ENCODE data around the gene NEURL1B. TPM values are rescaled to one million over a fixed set of nuclear protein-coding genes. Genes with fewer than 3 reads are reported as not detected.

The NEURL1B gene
- total and polyA plus RNA-seq, 4 donors: 1.5 to 10.0 (median 5.5) TPM

DNA sequence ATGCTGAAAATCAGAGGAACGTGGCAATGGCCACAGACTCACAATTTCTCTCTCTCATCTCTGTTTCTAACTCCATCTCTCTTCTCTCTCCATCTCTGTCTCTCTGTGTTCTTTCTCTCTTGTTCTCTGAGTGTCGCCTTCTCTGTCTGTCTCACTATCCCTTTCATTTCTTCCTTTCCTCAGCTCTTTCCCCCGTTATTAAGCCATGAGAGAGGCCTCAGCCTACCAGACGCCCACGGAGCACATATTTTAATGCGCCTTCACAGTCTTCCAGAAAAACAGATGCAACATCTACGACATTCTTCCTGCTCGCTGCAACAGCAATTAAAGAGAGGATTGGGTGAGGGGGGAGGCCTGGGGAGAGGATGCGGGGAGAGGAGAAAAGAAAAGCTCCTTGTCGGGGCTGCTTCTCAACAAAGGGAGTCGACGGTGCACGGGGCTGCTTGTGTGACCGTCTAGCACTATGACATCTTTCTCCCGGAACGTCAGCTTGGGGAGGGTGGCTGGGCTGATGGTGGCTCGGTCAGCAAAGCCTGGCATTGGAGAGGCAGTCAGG lies 37.7 kb upstream of the NEURL1B start:
- H3K4me3 ChIP-seq (ENCODE audit: low read depth in 1 of 3, low read length in 3 of 3): no peak overlapping the region
- H3K36me3 ChIP-seq (ENCODE audit: control insufficient read depth in 4 of 4, insufficient read depth in 3 of 4, low read depth in 1 of 4, low read length in 3 of 4): no peaks in the 10 kb centered on the region
- peaks cover 0 to 2% (median 0%) of the 10 kb centered on the region in 4 donors for H3K9me3 ChIP-seq (ENCODE audit: control insufficient read depth in 4 of 4, low read length in 3 of 4)
- no peaks in the 10 kb centered on the region for H3K4me1 ChIP-seq (ENCODE audit: control insufficient read depth in 4 of 4, insufficient read depth in 4 of 4, low read length in 3 of 4)
- no peaks in the 10 kb centered on the region for H3K27me3 ChIP-seq (ENCODE audit: control insufficient read depth in 4 of 4, insufficient read depth in 4 of 4, low read length in 3 of 4)
- DNase-seq (ENCODE audit: low spot score): no peak
- TF ChIP-seq FOXA1 (IDR thresholded peaks at IDR 0.05): no peak
- TF ChIP-seq TAF1 (conservative IDR thresholded peaks at IDR 0.05): no peak
- TF ChIP-seq SP1 (IDR thresholded peaks at IDR 0.05): peak; percentile 9
- no peak overlapping the region for H3K9ac ChIP-seq (ENCODE audit: low read depth in 1 of 2, low read length in 2 of 2)
- WGBS: 72% methylated on average over 17 of the region's 17 CpGs
- peak overlapping the region; percentile 34 to 66 for H3K27ac ChIP-seq (ENCODE audit: low read depth in 1 of 2, low read length in 2 of 2)

DNA sequence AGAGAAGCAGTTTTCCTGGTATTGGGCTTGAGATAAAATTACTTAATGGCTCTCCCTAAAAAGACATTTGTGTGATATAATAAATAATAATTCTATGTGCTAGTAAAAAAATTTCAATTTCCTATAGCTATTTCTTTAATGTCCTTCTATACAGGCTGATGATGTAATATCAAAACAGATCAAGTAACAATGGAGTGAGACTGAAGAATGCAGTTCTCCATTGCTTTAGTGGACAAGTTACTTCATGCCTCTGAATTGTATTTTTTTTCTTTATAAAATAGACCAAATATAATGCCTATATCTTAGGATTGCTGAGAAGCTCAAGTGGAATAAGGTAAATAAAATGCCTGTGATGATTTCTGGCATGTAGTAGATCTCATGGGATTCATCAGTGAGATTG lies 35.6 kb upstream of the NEURL1B start:
- peak overlapping the region in 1 of 2 donors; percentile 54 for H3K27ac ChIP-seq (ENCODE audit: low read depth in 1 of 2, low read length in 2 of 2)

More for the DNA sequence above, 35.6 kb upstream of the NEURL1B start:
- TF ChIP-seq, protein P1, sequence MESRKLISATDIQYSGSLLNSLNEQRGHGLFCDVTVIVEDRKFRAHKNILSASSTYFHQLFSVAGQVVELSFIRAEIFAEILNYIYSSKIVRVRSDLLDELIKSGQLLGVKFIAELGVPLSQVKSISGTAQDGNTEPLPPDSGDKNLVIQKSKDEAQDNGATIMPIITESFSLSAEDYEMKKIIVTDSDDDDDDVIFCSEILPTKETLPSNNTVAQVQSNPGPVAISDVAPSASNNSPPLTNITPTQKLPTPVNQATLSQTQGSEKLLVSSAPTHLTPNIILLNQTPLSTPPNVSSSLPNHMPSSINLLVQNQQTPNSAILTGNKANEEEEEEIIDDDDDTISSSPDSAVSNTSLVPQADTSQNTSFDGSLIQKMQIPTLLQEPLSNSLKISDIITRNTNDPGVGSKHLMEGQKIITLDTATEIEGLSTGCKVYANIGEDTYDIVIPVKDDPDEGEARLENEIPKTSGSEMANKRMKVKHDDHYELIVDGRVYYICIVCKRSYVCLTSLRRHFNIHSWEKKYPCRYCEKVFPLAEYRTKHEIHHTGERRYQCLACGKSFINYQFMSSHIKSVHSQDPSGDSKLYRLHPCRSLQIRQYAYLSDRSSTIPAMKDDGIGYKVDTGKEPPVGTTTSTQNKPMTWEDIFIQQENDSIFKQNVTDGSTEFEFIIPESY (IDR thresholded peaks at IDR 0.05): no peak
- TF ChIP-seq FOXA2 (IDR thresholded peaks at IDR 0.05) (no peak), NR2F2 (IDR thresholded peaks at IDR 0.05) (no peak), EGR1 (IDR thresholded peaks at IDR 0.05; ENCODE audit: low read depth in 2 of 2) (no peak), FOXA1 (IDR thresholded peaks at IDR 0.05) (no peak), YY1 (IDR thresholded peaks at IDR 0.05) (no peak), RAD21 (IDR thresholded peaks at IDR 0.05) (no peak), HNF4A (conservative IDR thresholded peaks at IDR 0.05) (no peak), HNF4G (IDR thresholded peaks at IDR 0.05) (no peak), SP1 (IDR thresholded peaks at IDR 0.05) (no peak)
- TF ChIP-seq, protein P2, sequence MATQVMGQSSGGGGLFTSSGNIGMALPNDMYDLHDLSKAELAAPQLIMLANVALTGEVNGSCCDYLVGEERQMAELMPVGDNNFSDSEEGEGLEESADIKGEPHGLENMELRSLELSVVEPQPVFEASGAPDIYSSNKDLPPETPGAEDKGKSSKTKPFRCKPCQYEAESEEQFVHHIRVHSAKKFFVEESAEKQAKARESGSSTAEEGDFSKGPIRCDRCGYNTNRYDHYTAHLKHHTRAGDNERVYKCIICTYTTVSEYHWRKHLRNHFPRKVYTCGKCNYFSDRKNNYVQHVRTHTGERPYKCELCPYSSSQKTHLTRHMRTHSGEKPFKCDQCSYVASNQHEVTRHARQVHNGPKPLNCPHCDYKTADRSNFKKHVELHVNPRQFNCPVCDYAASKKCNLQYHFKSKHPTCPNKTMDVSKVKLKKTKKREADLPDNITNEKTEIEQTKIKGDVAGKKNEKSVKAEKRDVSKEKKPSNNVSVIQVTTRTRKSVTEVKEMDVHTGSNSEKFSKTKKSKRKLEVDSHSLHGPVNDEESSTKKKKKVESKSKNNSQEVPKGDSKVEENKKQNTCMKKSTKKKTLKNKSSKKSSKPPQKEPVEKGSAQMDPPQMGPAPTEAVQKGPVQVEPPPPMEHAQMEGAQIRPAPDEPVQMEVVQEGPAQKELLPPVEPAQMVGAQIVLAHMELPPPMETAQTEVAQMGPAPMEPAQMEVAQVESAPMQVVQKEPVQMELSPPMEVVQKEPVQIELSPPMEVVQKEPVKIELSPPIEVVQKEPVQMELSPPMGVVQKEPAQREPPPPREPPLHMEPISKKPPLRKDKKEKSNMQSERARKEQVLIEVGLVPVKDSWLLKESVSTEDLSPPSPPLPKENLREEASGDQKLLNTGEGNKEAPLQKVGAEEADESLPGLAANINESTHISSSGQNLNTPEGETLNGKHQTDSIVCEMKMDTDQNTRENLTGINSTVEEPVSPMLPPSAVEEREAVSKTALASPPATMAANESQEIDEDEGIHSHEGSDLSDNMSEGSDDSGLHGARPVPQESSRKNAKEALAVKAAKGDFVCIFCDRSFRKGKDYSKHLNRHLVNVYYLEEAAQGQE (IDR thresholded peaks at IDR 0.05): no peak
- TF ChIP-seq, protein P3, sequence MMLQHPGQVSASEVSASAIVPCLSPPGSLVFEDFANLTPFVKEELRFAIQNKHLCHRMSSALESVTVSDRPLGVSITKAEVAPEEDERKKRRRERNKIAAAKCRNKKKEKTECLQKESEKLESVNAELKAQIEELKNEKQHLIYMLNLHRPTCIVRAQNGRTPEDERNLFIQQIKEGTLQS (IDR thresholded peaks at IDR 0.05): no peak
- TF ChIP-seq, protein P4, sequence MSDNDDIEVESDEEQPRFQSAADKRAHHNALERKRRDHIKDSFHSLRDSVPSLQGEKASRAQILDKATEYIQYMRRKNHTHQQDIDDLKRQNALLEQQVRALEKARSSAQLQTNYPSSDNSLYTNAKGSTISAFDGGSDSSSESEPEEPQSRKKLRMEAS (IDR thresholded peaks at IDR 0.05): no peak
- no peak overlapping the region for H3K4me3 ChIP-seq (ENCODE audit: low read depth in 1 of 3, low read length in 3 of 3)
- H3K9me3 ChIP-seq (ENCODE audit: control insufficient read depth in 4 of 4, low read length in 3 of 4): peaks cover 0 to 2% (median 0%) of the 10 kb centered on the region in 4 donors
- H3K9ac ChIP-seq (ENCODE audit: low read depth in 1 of 2, low read length in 2 of 2): no peak overlapping the region
- no peaks in the 10 kb centered on the region for H3K4me1 ChIP-seq (ENCODE audit: control insufficient read depth in 4 of 4, insufficient read depth in 4 of 4, low read length in 3 of 4)
- no peak for DNase-seq (ENCODE audit: low spot score)
- no peaks in the 10 kb centered on the region for H3K27me3 ChIP-seq (ENCODE audit: control insufficient read depth in 4 of 4, insufficient read depth in 4 of 4, low read length in 3 of 4)
- H3K36me3 ChIP-seq (ENCODE audit: control insufficient read depth in 4 of 4, insufficient read depth in 3 of 4, low read depth in 1 of 4, low read length in 3 of 4): no peaks in the 10 kb centered on the region
